Naive thymus-derived CD4-positive, alpha-beta T cell (primary cell): ENCODE data around the gene BNIPL. TPM values are rescaled to one million over a fixed set of nuclear protein-coding genes. Genes with fewer than 3 reads are reported as not detected.

Source experiments
- ATAC-seq: fragments of 150-1000 bp; cut with Tn5 transposase; 2 replicates; pipeline ENCODE4 v1.10.0; 2021; ENCODE audit warnings: mild to moderate bottlenecking, moderate library complexity
- CTCF ChIA-PET: fragments of 350-600 bp; sonication (Branson Sonifier 250); formaldehyde crosslinking; loops from one replicate; lab custom pipeline; 2021; ENCODE audit warnings: antibody characterized with exemption; lab: Charles Lee
- POLR2A ChIA-PET: fragments of 350-600 bp; sonication (Branson Sonifier 250); formaldehyde crosslinking; loops from one replicate; lab custom pipeline; 2021; ENCODE audit warnings: antibody characterized with exemption, inconsistent platforms; lab: Charles Lee
- DNase-seq, 9 donors: peaks; one replicate each; pipeline versions ENCODE4 v3.0.0 to v3.0.0-alpha.2; 2020 to 2022; ENCODE audit warnings: mixed read lengths in 1 of 9
- H3K27ac ChIP-seq: one replicate; pipeline ENCODE4 v1.7.0; 2013; ENCODE audit warnings: mild to moderate bottlenecking, low read depth, low read length, moderate library complexity
- H3K27me3 ChIP-seq, 2 donors: one replicate each; pipeline ENCODE4 v1.7.0; 2013; ENCODE audit warnings: low read length in 2 of 2, mild to moderate bottlenecking in 2 of 2, moderate library complexity in 2 of 2; ENCODE audit not compliant: control insufficient read depth in 2 of 2, insufficient read depth in 2 of 2
- H3K36me3 ChIP-seq, 3 experiments: 1 replicate in 2 of 3; 2 replicates in 1 of 3; pipeline ENCODE4 v1.7.0; 2013; ENCODE audit warnings: low read length in 3 of 3, mild to moderate bottlenecking in 3 of 3, moderate library complexity in 1 of 3; ENCODE audit not compliant: insufficient read depth in 3 of 3, control insufficient read depth in 2 of 3
- H3K4me1 ChIP-seq, 2 donors: one replicate each; pipeline ENCODE4 v1.7.0; 2013; ENCODE audit warnings: low read length in 2 of 2, mild to moderate bottlenecking in 2 of 2, moderate library complexity in 1 of 2; ENCODE audit not compliant: control insufficient read depth in 2 of 2, insufficient read depth in 2 of 2
- H3K4me3 ChIP-seq: 2 replicates; pipeline ENCODE4 v1.7.0; 2013; ENCODE audit warnings: mild to moderate bottlenecking, low read length
- H3K9me3 ChIP-seq, 3 experiments: 1 replicate in 2 of 3; 2 replicates in 1 of 3; pipeline ENCODE4 v1.7.0; 2013; ENCODE audit warnings: low read length in 3 of 3; ENCODE audit not compliant: control insufficient read depth in 2 of 3
- H3K27ac Mint-ChIP-seq, 9 donors: one replicate each; pipeline ENCODE4 v1.8.0; 2020 to 2022; ENCODE audit warnings: mixed read lengths in 9 of 9, mild to moderate bottlenecking in 8 of 9, moderate library complexity in 5 of 9, inconsistent platforms in 2 of 9
- H3K27me3 Mint-ChIP-seq, 5 donors: one replicate each; pipeline ENCODE4 v1.8.0; 2021 to 2022; ENCODE audit warnings: mixed read lengths in 5 of 5, mild to moderate bottlenecking in 1 of 5
- H3K36me3 Mint-ChIP-seq, 5 donors: one replicate each; pipeline ENCODE4 v1.8.0; 2020 to 2022; ENCODE audit warnings: mixed read lengths in 5 of 5, mild to moderate bottlenecking in 3 of 5, inconsistent platforms in 1 of 5
- H3K4me1 Mint-ChIP-seq, 7 donors: one replicate each; pipeline ENCODE4 v1.8.0; 2020 to 2022; ENCODE audit warnings: mixed read lengths in 7 of 7, mild to moderate bottlenecking in 3 of 7, inconsistent platforms in 1 of 7
- H3K4me3 Mint-ChIP-seq, 10 donors: one replicate each; pipeline ENCODE4 v1.8.0; 2020 to 2022; ENCODE audit warnings: mild to moderate bottlenecking in 10 of 10, mixed read lengths in 10 of 10, moderate library complexity in 6 of 10, inconsistent platforms in 2 of 10
- H3K9me3 Mint-ChIP-seq, 11 donors: one replicate each; pipeline ENCODE4 v1.8.0; 2020 to 2022; ENCODE audit warnings: mixed read lengths in 11 of 11, mild to moderate bottlenecking in 4 of 11, inconsistent platforms in 1 of 11, moderate library complexity in 1 of 11
- intact Hi-C, 2 donors: fragments of 100-400 bp; cut with micrococcal nuclease; formaldehyde crosslinking; loops; one replicate each; pipeline ENCODE4 v1.15.1; 2023
- polyA plus RNA-seq, 2 donors: library from polyadenylated mRNA; unstranded; fragments of 300-500 nt; fragmentation: Illumina TruSeq; gene quantifications; one replicate each; pipeline ENCODE4 v1.2.3, GENCODE V29; 2021
- total RNA-seq, 6 experiments: library from RNA in 5 of 6; stranded (reverse) in 5 of 6; gene quantifications; 1 replicate in 5 of 6; 2 replicates in 1 of 6; pipeline ENCODE4 v1.2.3 and lab custom pipeline; 2021 to 2026

The BNIPL gene
- total and polyA plus RNA-seq, 7 experiments from 2014 or later: 0.08 to 9.4 (median 1.0) TPM

DNA sequence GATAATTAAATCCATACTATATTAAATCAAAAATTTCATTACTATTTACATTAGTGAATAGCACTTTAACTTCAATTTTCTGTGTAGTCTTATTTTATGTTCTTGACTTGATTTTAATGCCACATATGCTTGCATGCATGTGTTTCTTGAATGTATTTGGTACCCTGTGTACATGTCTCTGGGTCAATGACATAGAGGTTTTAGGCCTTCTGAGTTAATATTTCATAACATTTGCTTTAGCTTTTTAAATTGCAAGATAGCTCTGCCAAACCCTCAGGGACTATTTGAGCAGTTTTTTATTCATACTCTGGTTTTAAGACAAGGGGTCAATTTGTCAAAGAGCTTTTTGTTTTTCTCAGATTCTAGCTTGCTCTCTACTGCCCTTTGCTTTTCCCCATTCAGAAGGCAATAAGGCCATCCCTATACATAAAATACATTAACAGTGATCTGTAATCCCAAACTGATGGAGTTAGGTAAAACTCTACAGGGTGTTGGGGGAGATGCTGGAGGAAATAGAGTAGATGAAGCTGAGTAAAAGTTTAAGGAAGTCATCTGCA is 28.8 kb downstream of the BNIPL start:
- H3K9me3 Mint-ChIP-seq: no peaks in the 10 kb centered on the region
- Histone ChIP-seq H3K4me1 (no peaks in the 10 kb centered on the region), H3K9me3 (no peaks in the 10 kb centered on the region), H3K27me3 (no peaks in the 10 kb centered on the region), H3K36me3 (no peaks in the 10 kb centered on the region), H3K27ac (no peak overlapping the region), H3K4me3 (no peak overlapping the region)
- peaks cover 0 to 6% (median 4%) of the 10 kb centered on the region in 5 donors for H3K36me3 Mint-ChIP-seq
- intact Hi-C loops: no loop called here
- H3K27ac Mint-ChIP-seq: peak overlapping the region in 4 of 9 donors; percentile 9 to 65 (median 24)
- ChIA-PET POLR2A (interaction anchor here (0.7 to 2.1 kb wide), 5 partner anchors 8 to 90 kb away, joined by 3 to 16 read pairs (median 5); partner anchors contain the start of gene C1orf56), CTCF (interaction anchor here (0.6 to 1.7 kb wide), 4 partner anchors 11 to 66 kb away, joined by 3 to 5 read pairs (median 3); partner anchors contain the start of gene C1orf56)
- peaks cover 10 to 31% (median 24%) of the 10 kb centered on the region in 7 donors for H3K4me1 Mint-ChIP-seq
- DNase-seq (no peak), ATAC-seq (no peak)
- H3K4me3 Mint-ChIP-seq: no peak overlapping the region
- no peaks in the 10 kb centered on the region for H3K27me3 Mint-ChIP-seq

DNA sequence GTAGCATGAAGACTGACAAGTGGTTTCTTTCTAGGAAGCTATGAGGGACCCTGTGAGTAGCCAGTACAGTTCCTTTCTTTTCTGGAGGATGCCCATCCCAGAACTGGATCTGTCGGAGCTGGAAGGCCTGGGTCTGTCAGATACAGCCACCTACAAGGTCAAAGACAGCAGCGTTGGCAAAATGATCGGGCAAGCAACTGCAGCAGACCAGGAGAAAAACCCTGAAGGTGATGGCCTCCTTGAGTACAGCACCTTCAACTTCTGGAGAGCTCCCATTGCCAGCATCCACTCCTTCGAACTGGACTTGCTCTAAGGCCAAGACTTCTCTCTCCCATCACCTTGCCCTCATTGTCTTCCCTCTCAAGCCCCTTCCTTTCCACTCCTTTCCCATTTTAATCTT is 30.8 kb downstream of the BNIPL start:
- H3K27ac Mint-ChIP-seq: peak overlapping the region in 5 of 9 donors; percentile 8 to 90 (median 59)
- H3K4me3 ChIP-seq: no peak overlapping the region
- no peak overlapping the region for H3K4me3 Mint-ChIP-seq
- H3K36me3 Mint-ChIP-seq: peaks cover 0 to 6% (median 4%) of the 10 kb centered on the region in 5 donors
- no peaks in the 10 kb centered on the region for H3K9me3 ChIP-seq
- ChIA-PET POLR2A (interaction anchor here (0.6 to 0.9 kb wide), 3 partner anchors 9 to 760 kb away, joined by 3 to 4 read pairs (median 3); no protein-coding TSS in a partner anchor), CTCF (interaction anchor here (1.0 kb wide), 1 partner anchor 88 kb away, joined by 3 read pairs; no protein-coding TSS in a partner anchor)
- H3K9me3 Mint-ChIP-seq: no peaks in the 10 kb centered on the region
- intact Hi-C loops: no loop called here
- peaks cover 0 to 4% (median 0%) of the 10 kb centered on the region in 3 experiments for H3K36me3 ChIP-seq
- H3K27me3 ChIP-seq: no peaks in the 10 kb centered on the region
- H3K4me1 Mint-ChIP-seq: peaks cover 5 to 28% (median 25%) of the 10 kb centered on the region in 7 donors
- no peak for ATAC-seq
- no peak for DNase-seq
- H3K4me1 ChIP-seq: peaks cover 8 to 9% of the 10 kb centered on the region in 2 donors
- H3K27me3 Mint-ChIP-seq: peaks cover 0 to 2% (median 0%) of the 10 kb centered on the region in 5 donors
- H3K27ac ChIP-seq: no peak overlapping the region

DNA sequence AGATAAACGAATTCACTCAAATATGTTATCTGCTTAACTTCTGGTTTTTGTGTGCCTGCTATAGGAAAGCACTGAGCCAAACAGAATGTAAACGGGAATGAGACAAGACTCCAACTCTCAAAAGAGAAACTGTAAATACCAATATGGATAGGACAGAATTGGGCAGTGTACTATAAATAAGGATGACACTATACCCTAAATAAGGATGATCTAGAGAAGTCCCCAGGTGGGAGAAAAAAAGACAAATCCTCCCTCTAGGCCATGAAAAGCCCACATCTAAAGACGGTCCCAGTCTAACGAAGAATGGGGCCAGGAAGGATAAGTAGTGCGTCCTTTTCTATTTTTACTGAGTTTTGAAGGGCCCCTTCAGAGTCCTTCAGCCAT is 32.7 kb downstream of the BNIPL start:
- POLR2A ChIA-PET: interaction anchor here (1.4 to 6.3 kb wide), 5 partner anchors 9 to 25 kb away, joined by 5 to 67 read pairs (median 9); partner anchors contain the start of genes C1orf56, CDC42SE1 and MLLT11
- Mint-ChIP-seq H3K4me3 (peak overlapping the region; percentile 52 to 100 (median 97)), H3K4me1 (peaks cover 5 to 38% (median 30%) of the 10 kb centered on the region in 7 donors), H3K27me3 (peaks cover 0 to 2% (median 0%) of the 10 kb centered on the region in 5 donors), H3K36me3 (peaks cover 0 to 10% (median 8%) of the 10 kb centered on the region in 5 donors), H3K27ac (peak overlapping the region; percentile 73 to 100 (median 90)), H3K9me3 (no peaks in the 10 kb centered on the region)
- H3K4me3 ChIP-seq: no peak overlapping the region
- H3K27ac ChIP-seq: peak overlapping the region; percentile 94
- H3K9me3 ChIP-seq: no peaks in the 10 kb centered on the region
- DNase-seq (no peak), ATAC-seq (no peak)
- H3K27me3 ChIP-seq: no peaks in the 10 kb centered on the region
- CTCF ChIA-PET: interaction anchor here (0.5 to 1.5 kb wide), 2 partner anchors 10 to 13 kb away, joined by 3 to 9 read pairs; partner anchors contain the start of gene CDC42SE1
- intact Hi-C loops: no loop called here
- H3K4me1 ChIP-seq: peaks cover 8 to 9% of the 10 kb centered on the region in 2 donors
- H3K36me3 ChIP-seq: peaks cover 0 to 4% (median 0%) of the 10 kb centered on the region in 3 experiments

GRCh38 chr1:151070474-151071276 is 34.3 kb downstream of the BNIPL start, which contains the start of gene GABPB2:
Gene GABPB2, plus strand, starts transcription at chr1:151070761. Its CDS starts 17,429 bp downstream, at chr1:151088190.
- H3K27me3 Mint-ChIP-seq: peaks cover 0 to 2% (median 0%) of the 10 kb centered on the region in 5 donors
- Histone ChIP-seq H3K36me3 (peaks cover 0 to 12% (median 0%) of the 10 kb centered on the region in 3 experiments), H3K9me3 (no peaks in the 10 kb centered on the region), H3K27me3 (no peaks in the 10 kb centered on the region), H3K27ac (peak within 1 kb of the TSS; percentile 94), H3K4me3 (peak within 1 kb of the TSS; percentile 99), H3K4me1 (peaks cover 8 to 9% of the 10 kb centered on the region in 2 donors)
- DNase-seq: peak; percentile 78 to 94 (median 89)
- peaks cover 5 to 37% (median 29%) of the 10 kb centered on the region in 7 donors for H3K4me1 Mint-ChIP-seq
- H3K27ac Mint-ChIP-seq: peak within 1 kb of the TSS; percentile 97 to 100 (median 100)
- peak within 1 kb of the TSS; percentile 94 to 100 (median 99) for H3K4me3 Mint-ChIP-seq
- H3K36me3 Mint-ChIP-seq: peaks cover under 1 to 14% (median 6%) of the 10 kb centered on the region in 5 donors
- POLR2A ChIA-PET: interaction anchor here (0.5 to 6.3 kb wide), 14 partner anchors 11 to 441 kb away, joined by 3 to 67 read pairs (median 5); partner anchors contain the start of genes C1orf56, CDC42SE1, ENSA and MLLT11
- CTCF ChIA-PET: interaction anchor here (0.5 to 3.8 kb wide), 7 partner anchors 12 to 86 kb away, joined by 3 to 14 read pairs (median 5); partner anchors contain the start of genes CDC42SE1 and TNFAIP8L2
- H3K9me3 Mint-ChIP-seq: no peaks in the 10 kb centered on the region
- ATAC-seq: peak; percentile 91
- intact Hi-C loops: loop anchor here (1.0 to 5.0 kb wide), 13 partner anchors 11 to 441 kb away; partner anchors contain the start of genes CDC42SE1 (in 2 of the 2), TNFAIP8L2 (in 2 of the 2), ENSA (in 1 of the 2) and LYSMD1 (in 1 of the 2)

GRCh38 chr1:151072224-151072623 is 35.8 kb downstream of the BNIPL start:
- no peaks in the 10 kb centered on the region for H3K27me3 ChIP-seq
- Mint-ChIP-seq H3K36me3 (peaks cover 4 to 10% (median 7%) of the 10 kb centered on the region in 5 donors), H3K27ac (peak overlapping the region; percentile 97 to 100 (median 100)), H3K9me3 (no peaks in the 10 kb centered on the region), H3K4me1 (peaks cover 3 to 39% (median 32%) of the 10 kb centered on the region in 7 donors), H3K4me3 (peak overlapping the region in 8 of 10 donors; percentile 94 to 100 (median 98)), H3K27me3 (peaks cover 0 to 2% (median 0%) of the 10 kb centered on the region in 5 donors)
- intact Hi-C loops: loop anchor here in 1 of 2 donors (5.0 kb wide), 1 partner anchor 145 kb away; the partner anchor contains the start of gene SETDB1
- ChIA-PET POLR2A (interaction anchor here (0.6 to 6.3 kb wide), 7 partner anchors 10 to 61 kb away, joined by 3 to 67 read pairs (median 7); partner anchors contain the start of genes C1orf56, CDC42SE1 and MLLT11), CTCF (interaction anchor here (0.5 to 3.8 kb wide), 6 partner anchors 14 to 366 kb away, joined by 3 to 14 read pairs (median 5); partner anchors contain the start of genes CDC42SE1 and TNFAIP8L2)
- DNase-seq: peak in 1 of 9 donors; percentile 10
- no peaks in the 10 kb centered on the region for H3K9me3 ChIP-seq
- no peak for ATAC-seq
- peak overlapping the region; percentile 99 for H3K4me3 ChIP-seq
- H3K27ac ChIP-seq: no peak overlapping the region
- H3K36me3 ChIP-seq: peaks cover 0 to 12% (median 0%) of the 10 kb centered on the region in 3 experiments
- peaks cover 8 to 9% of the 10 kb centered on the region in 2 donors for H3K4me1 ChIP-seq
